ENCODE measurements around the gene CIPC. TPM values are rescaled to one million over a fixed set of nuclear protein-coding genes. Genes with fewer than 3 reads are reported as not detected.

CIPC gene
- total RNA-seq, 1 experiment from 2014 or later = 20.6 TPM

DNA sequence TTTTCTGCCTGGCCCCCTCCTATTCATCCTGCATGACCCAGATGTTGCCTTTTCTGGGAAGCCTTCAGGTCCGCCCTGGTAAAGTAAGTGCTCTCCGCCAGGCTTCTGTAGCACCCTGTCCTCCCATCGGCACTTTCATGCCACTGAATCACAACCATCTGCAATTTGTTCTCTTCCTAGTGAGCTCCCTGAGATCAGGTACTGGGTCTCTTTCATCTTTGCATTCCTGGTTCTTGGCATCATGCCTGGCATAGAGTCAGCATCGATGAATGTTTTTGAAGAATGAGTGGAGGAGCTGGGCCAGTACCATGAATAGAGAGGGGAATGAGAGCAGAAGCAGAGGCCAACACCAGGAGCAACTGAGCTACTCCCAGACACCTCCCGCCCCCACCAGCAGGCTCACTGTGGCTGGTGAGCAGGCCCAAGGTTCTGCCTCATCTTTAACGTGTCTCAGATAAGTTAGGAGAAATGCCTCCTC is 30.4 kb downstream of the CIPC start:
- no TSS peak for BruUV-seq (replicated peaks)
- Histone ChIP-seq H3K9me3 (ENCODE audit: control insufficient read depth in 1 of 2, insufficient read depth in 1 of 2, low read depth in 1 of 2, low read length in 2 of 2) (no peaks in the 10 kb centered on the region), H3K4me3 (replicated peaks in 1 of 2; ENCODE audit: low read depth in 1 of 2, low read length in 2 of 2) (peak overlapping the region; percentile 28 to 29), H3K4me1 (ENCODE audit: control insufficient read depth in 1 of 2, insufficient read depth in 2 of 2, low read length in 2 of 2) (peaks cover 38 to 77% of the 10 kb centered on the region in 2 experiments), H3K27me3 (ENCODE audit: insufficient read depth, low read length) (no peaks in the 10 kb centered on the region), H3K79me2 (ENCODE audit: insufficient read depth, low read length) (no peaks in the 10 kb centered on the region), H3K27ac (ENCODE audit: low read depth, low read length) (peak overlapping the region; percentile 62), H3K9ac (ENCODE audit: low read length) (peak overlapping the region; percentile 41), H4K20me1 (ENCODE audit: insufficient read depth) (no peaks in the 10 kb centered on the region), H3K36me3 (ENCODE audit: control insufficient read depth in 1 of 2, insufficient read depth in 2 of 2, low read length in 2 of 2) (no peaks in the 10 kb centered on the region), H3K9me2 (ENCODE audit: insufficient read depth) (no peaks in the 10 kb centered on the region), H3K4me2 (ENCODE audit: low read length) (peak overlapping the region; percentile 68), H2AFZ (ENCODE audit: low read depth, low read length, poor library complexity, severe bottlenecking) (no peak overlapping the region)
- ATAC-seq (peak; percentile 80), DNase-seq (ENCODE audit: low read depth, low spot score) (peak; percentile 98)
- CTCF ChIA-PET = interaction anchor here (0.7 to 1.5 kb wide), 4 partner anchors 12 to 256 kb away, joined by 3 to 7 read pairs (median 5); no protein-coding TSS in a partner anchor
- RAD21 ChIA-PET (ENCODE audit: low non-redundant PET in 1 of 2, low total read pairs in 2 of 2, uncharacterized antibody in 2 of 2, unreplicated experiment in 2 of 2) = no interaction called here
- TF ChIP-seq, protein P1, sequence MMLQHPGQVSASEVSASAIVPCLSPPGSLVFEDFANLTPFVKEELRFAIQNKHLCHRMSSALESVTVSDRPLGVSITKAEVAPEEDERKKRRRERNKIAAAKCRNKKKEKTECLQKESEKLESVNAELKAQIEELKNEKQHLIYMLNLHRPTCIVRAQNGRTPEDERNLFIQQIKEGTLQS (IDR thresholded peaks at IDR 0.05) = no peak
- TF ChIP-seq RAD21 (IDR thresholded peaks at IDR 0.05; ENCODE audit: low read depth) (no peak), EZH2 (IDR thresholded peaks at IDR 0.05) (no peak), POLR2AphosphoS5 (IDR thresholded peaks at IDR 0.05; ENCODE audit: low read depth, low read length) (peak; percentile 72), CBX3 (IDR thresholded peaks at IDR 0.05; ENCODE audit: low read depth) (no peak), ELF1 (IDR thresholded peaks at IDR 0.05; ENCODE audit: borderline replicate concordance, low read depth) (no peak), SIN3A (IDR thresholded peaks at IDR 0.05; ENCODE audit: low read depth) (no peak), ZBTB33 (IDR thresholded peaks at IDR 0.05; ENCODE audit: extremely low read depth, insufficient replicate concordance, low read length) (peak; percentile 48), SRF (IDR thresholded peaks at IDR 0.05; ENCODE audit: low read depth) (no peak), EGR1 (IDR thresholded peaks at IDR 0.05; ENCODE audit: low read depth) (no peak), CEBPB (IDR thresholded peaks at IDR 0.05; ENCODE audit: low read depth) (no peak), YY1 (IDR thresholded peaks at IDR 0.05; ENCODE audit: extremely low read depth, insufficient replicate concordance, low read depth, low read length) (peak; percentile 10), SP1 (IDR thresholded peaks at IDR 0.05; ENCODE audit: low read depth) (no peak), TCF7L2 (IDR thresholded peaks at IDR 0.05; ENCODE audit: borderline replicate concordance, extremely low read depth, insufficient read depth, insufficient read length) (peak; percentile 100), MAX (IDR thresholded peaks at IDR 0.05) (no peak), ZNF274 (IDR thresholded peaks at IDR 0.05; ENCODE audit: low read depth, low read length) (no peak)
- TF ChIP-seq, protein P2, sequence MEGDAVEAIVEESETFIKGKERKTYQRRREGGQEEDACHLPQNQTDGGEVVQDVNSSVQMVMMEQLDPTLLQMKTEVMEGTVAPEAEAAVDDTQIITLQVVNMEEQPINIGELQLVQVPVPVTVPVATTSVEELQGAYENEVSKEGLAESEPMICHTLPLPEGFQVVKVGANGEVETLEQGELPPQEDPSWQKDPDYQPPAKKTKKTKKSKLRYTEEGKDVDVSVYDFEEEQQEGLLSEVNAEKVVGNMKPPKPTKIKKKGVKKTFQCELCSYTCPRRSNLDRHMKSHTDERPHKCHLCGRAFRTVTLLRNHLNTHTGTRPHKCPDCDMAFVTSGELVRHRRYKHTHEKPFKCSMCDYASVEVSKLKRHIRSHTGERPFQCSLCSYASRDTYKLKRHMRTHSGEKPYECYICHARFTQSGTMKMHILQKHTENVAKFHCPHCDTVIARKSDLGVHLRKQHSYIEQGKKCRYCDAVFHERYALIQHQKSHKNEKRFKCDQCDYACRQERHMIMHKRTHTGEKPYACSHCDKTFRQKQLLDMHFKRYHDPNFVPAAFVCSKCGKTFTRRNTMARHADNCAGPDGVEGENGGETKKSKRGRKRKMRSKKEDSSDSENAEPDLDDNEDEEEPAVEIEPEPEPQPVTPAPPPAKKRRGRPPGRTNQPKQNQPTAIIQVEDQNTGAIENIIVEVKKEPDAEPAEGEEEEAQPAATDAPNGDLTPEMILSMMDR (IDR thresholded peaks at IDR 0.05 in 2 of 3, conservative IDR thresholded peaks at IDR 0.05 in 1 of 3; ENCODE audit: borderline replicate concordance in 1 of 3, insufficient read depth in 1 of 3, low read depth in 2 of 3, low read length in 2 of 3) = no peak
- intact Hi-C loops (cut with micrococcal nuclease) = no loop called here
- POLR2A ChIA-PET = interaction anchor here (0.7 to 1.0 kb wide), 2 partner anchors 10 to 30 kb away, joined by 3 read pairs; no protein-coding TSS in a partner anchor
